Astrocyte of the cerebellum (primary cell): ENCODE results near the gene ARHGAP35.

Experiments used
- DNase-seq: peaks from one replicate; pipeline ENCODE4 v3.0.0-alpha.2; 2011; ENCODE audit warnings: low read depth
- H3K4me3 ChIP-seq: 2 replicates; pipeline ENCODE4 v1.5.1; 2011; ENCODE audit warnings: mild to moderate bottlenecking, low read depth, low read length, moderate library complexity
- CTCF ChIP-seq: IDR thresholded peaks from 2 replicates; pipeline ENCODE4 v1.5.1; 2012; ENCODE audit warnings: low read length, low read depth, moderate library complexity, mild to moderate bottlenecking; ENCODE audit errors: missing control alignments
- in situ Hi-C: cut with HindIII; loops from 2 replicates; pipeline ENCODE4 v1.10.0; 2017; ENCODE audit warnings: low sequenced_read_pairs

The ARHGAP35 gene

GRCh38 chr19:46901701-46902401 lies 41.1 kb downstream of the ARHGAP35 start:
- TF ChIP-seq CTCF = no peak

GRCh38 chr19:46902402-46902766 lies 41.6 kb downstream of the ARHGAP35 start:
- no peak overlapping the region for H3K4me3 ChIP-seq
- DNase-seq = no peak
- TF ChIP-seq CTCF = no peak
- in situ Hi-C loops = no loop called here

More at GRCh38 chr19:46901701-46902401, 41.1 kb downstream of the ARHGAP35 start:
- H3K4me3 ChIP-seq = no peak overlapping the region
- peak; percentile 42 for DNase-seq
- in situ Hi-C loops = no loop called here

- no peak for DNase-seq
- TF ChIP-seq CTCF = no peak
- in situ Hi-C loops = no loop called here
- H3K4me3 ChIP-seq = no peak overlapping the region
Observed at GRCh38 chr19:46903458-46903857, 42.7 kb downstream of the ARHGAP35 start.

- no peak for DNase-seq
- no peak overlapping the region for H3K4me3 ChIP-seq
- TF ChIP-seq CTCF = no peak
- in situ Hi-C loops = no loop called here
Observed at GRCh38 chr19:46904114-46905060, 43.6 kb downstream of the ARHGAP35 start.

GRCh38 chr19:46906221-46906620 lies 45.4 kb downstream of the ARHGAP35 start:
- DNase-seq = no peak
- no peak for TF ChIP-seq CTCF
- in situ Hi-C loops = no loop called here
- H3K4me3 ChIP-seq = no peak overlapping the region

GRCh38 chr19:46907880-46908279 lies 47.1 kb downstream of the ARHGAP35 start:
- DNase-seq = no peak

More at GRCh38 chr19:46907880-46908279, 47.1 kb downstream of the ARHGAP35 start:
- no peak for TF ChIP-seq CTCF
- in situ Hi-C loops = no loop called here
- no peak overlapping the region for H3K4me3 ChIP-seq
